GM06990 (cell line): ENCODE measurements around the gene SEC31B.

Experiments used
- DNase-seq: peaks from one replicate; pipeline ENCODE4 v3.0.0-alpha.2; 2011; ENCODE audit not compliant: insufficient read length; ENCODE audit errors: extremely low read depth
- H3K27me3 ChIP-seq: replicated peaks from 2 replicates; pipeline ENCODE4 v1.6.0; 2011; ENCODE audit warnings: low read length; ENCODE audit not compliant: control insufficient read depth, insufficient read depth
- H3K36me3 ChIP-seq: 2 replicates; pipeline ENCODE4 v1.5.1; 2011; ENCODE audit warnings: low read length; ENCODE audit not compliant: control insufficient read depth, insufficient read depth
- H3K4me3 ChIP-seq: replicated peaks from 2 replicates; pipeline ENCODE4 v1.5.1; 2011; ENCODE audit warnings: low read depth, mild to moderate bottlenecking, control low read depth, low read length
- TF ChIP-seq, protein P1 (sequence below): IDR thresholded peaks from 2 replicates; pipeline ENCODE4 v1.5.1; 2011; ENCODE audit warnings: low read length, control low read depth, mild to moderate bottlenecking, inconsistent platforms; ENCODE audit not compliant: insufficient read depth, poor library complexity, severe bottlenecking

The SEC31B gene

DNA sequence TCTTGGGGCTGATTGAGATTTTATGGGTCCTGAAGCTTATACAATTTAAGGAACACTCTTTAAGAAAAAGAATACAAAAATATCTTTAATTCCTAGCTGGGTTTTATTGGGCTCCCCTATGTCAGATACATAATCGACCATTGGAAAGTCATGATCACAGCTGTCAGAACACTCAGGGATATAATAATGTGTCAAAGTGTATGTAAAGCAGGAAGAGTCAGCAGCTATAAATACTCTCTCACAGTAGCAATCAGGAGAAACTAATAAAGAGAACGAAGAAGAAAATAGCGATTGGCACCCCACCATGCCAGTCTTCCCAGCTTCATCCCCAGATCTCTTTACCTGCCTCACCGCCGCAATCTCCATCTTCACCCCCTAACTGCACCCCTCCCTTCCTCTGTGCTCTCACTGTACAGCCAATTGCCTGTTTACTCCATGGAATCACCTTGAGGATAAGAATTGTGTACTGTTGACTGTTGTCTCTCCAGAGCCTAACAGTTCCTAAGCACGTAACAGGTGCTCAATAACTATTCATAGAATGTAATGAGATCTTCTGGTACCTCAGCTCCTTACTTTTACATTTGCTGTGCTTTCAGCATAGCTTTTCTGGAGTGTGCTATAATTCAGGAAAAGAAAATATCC lies 80.9 kb downstream of the SEC31B start:
- Histone ChIP-seq H3K4me3 (no peak overlapping the region), H3K36me3 (no peaks in the 10 kb centered on the region), H3K27me3 (no peaks in the 10 kb centered on the region)
- TF ChIP-seq, protein P1, sequence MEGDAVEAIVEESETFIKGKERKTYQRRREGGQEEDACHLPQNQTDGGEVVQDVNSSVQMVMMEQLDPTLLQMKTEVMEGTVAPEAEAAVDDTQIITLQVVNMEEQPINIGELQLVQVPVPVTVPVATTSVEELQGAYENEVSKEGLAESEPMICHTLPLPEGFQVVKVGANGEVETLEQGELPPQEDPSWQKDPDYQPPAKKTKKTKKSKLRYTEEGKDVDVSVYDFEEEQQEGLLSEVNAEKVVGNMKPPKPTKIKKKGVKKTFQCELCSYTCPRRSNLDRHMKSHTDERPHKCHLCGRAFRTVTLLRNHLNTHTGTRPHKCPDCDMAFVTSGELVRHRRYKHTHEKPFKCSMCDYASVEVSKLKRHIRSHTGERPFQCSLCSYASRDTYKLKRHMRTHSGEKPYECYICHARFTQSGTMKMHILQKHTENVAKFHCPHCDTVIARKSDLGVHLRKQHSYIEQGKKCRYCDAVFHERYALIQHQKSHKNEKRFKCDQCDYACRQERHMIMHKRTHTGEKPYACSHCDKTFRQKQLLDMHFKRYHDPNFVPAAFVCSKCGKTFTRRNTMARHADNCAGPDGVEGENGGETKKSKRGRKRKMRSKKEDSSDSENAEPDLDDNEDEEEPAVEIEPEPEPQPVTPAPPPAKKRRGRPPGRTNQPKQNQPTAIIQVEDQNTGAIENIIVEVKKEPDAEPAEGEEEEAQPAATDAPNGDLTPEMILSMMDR = no peak
- no peak for DNase-seq
